PC-9 (cell line): ENCODE measurements around the gene PTX4. TPM values are rescaled to one million over a fixed set of nuclear protein-coding genes. Genes with fewer than 3 reads are reported as not detected.

ENCODE experiments used
- BruUV-seq: library from RNA; stranded (reverse); fragments of 400-500 nt; replicated peaks from 2 replicates; lab custom pipeline; 2021; lab: Mats Ljungman, UMichigan
- CTCF ChIA-PET: fragments of 300-600 bp; sonication (Branson Sonifier 250); formaldehyde crosslinking; loops from one replicate; lab custom pipeline; 2022; ENCODE audit warnings: antibody characterized with exemption; lab: Charles Lee
- POLR2A ChIA-PET: fragments of 300-600 bp; sonication (Branson Sonifier 250); formaldehyde crosslinking; loops from one replicate; lab custom pipeline; 2022; ENCODE audit warnings: antibody characterized with exemption; ENCODE audit not compliant: unreplicated experiment; lab: Charles Lee
- DNase-seq, 2 experiments: peaks; one replicate each; pipeline versions ENCODE4 v3.0.0 to v3.0.0-alpha.2; 2015 to 2022; ENCODE audit warnings: mixed read lengths in 1 of 2
- H2AFZ ChIP-seq: fragments of 200-600 bp; sonication (generic); 2 replicates; pipeline ENCODE4 v1.8.1; 2017; ENCODE audit warnings: antibody characterized with exemption
- H3F3A ChIP-seq: fragments of 200-600 bp; sonication (generic); 2 replicates; pipeline ENCODE4 v1.8.1; 2017; ENCODE audit warnings: antibody characterized with exemption, mild to moderate bottlenecking, low read depth; ENCODE audit not compliant: insufficient read depth
- H3K27ac ChIP-seq: fragments of 200-600 bp; sonication (generic); 2 replicates; pipeline ENCODE4 v1.6.1; 2016; ENCODE audit warnings: mixed run types
- H3K27me3 ChIP-seq: fragments of 200-600 bp; sonication (generic); 2 replicates; pipeline ENCODE4 v1.6.1; 2016; ENCODE audit warnings: low read depth, mixed run types; ENCODE audit not compliant: insufficient read depth
- H3K36me3 ChIP-seq: fragments of 200-600 bp; sonication (generic); 2 replicates; pipeline ENCODE4 v1.6.1; 2016; ENCODE audit warnings: low read depth, mixed run types
- H3K4me1 ChIP-seq: fragments of 200-600 bp; sonication (generic); replicated peaks from 2 replicates; pipeline ENCODE4 v1.6.1; 2016; ENCODE audit warnings: mixed run types; ENCODE audit not compliant: insufficient read depth
- H3K4me2 ChIP-seq: fragments of 200-600 bp; sonication (generic); 2 replicates; pipeline ENCODE4 v1.6.1; 2017; ENCODE audit warnings: mixed run types
- H3K4me3 ChIP-seq: fragments of 200-600 bp; sonication (generic); 2 replicates; pipeline ENCODE4 v1.6.1; 2016; ENCODE audit warnings: mixed run types
- H3K79me2 ChIP-seq: fragments of 200-600 bp; sonication (generic); 2 replicates; pipeline ENCODE4 v1.6.1; 2017; ENCODE audit warnings: low read depth, mixed run types
- H3K9me2 ChIP-seq: fragments of 200-600 bp; sonication (generic); 2 replicates; pipeline ENCODE4 v1.8.1; 2017; ENCODE audit warnings: mild to moderate bottlenecking; ENCODE audit not compliant: insufficient read depth
- H3K9me3 ChIP-seq: fragments of 200-600 bp; sonication (generic); 2 replicates; pipeline ENCODE4 v1.8.1; 2016; ENCODE audit warnings: low read depth; ENCODE audit not compliant: insufficient read depth
- H4K20me1 ChIP-seq: fragments of 200-600 bp; sonication (generic); 2 replicates; pipeline ENCODE4 v1.8.1; 2017; ENCODE audit not compliant: insufficient read depth
- CTCF ChIP-seq: fragments of 200-600 bp; sonication (generic); conservative IDR thresholded peaks from 2 replicates; pipeline ENCODE4 v1.6.1; 2017; ENCODE audit warnings: mixed run types, antibody characterized with exemption, mild to moderate bottlenecking, moderate library complexity
- EZH2 ChIP-seq: fragments of 200-600 bp; sonication (generic); IDR thresholded peaks from 2 replicates; pipeline ENCODE4 v1.8.0; 2017; ENCODE audit warnings: antibody characterized with exemption, low read depth
- intact Hi-C: fragments of 100-400 bp; cut with micrococcal nuclease; formaldehyde crosslinking; loops from one replicate; pipeline ENCODE4 v1.10.0; 2022; ENCODE audit not compliant: unreplicated experiment
- total RNA-seq: library from RNA; stranded (reverse); gene quantifications from 2 replicates; pipeline ENCODE4 v1.2.3, GENCODE V29; 2021

PTX4 gene
- total RNA-seq, 1 experiment from 2014 or later, result 0.39 TPM

GRCh38 chr16:1439058-1439698, 49.6 kb downstream of the PTX4 start:
- Histone ChIP-seq H3K36me3 (no peaks in the 10 kb centered on the region), H4K20me1 (no peaks in the 10 kb centered on the region), H3K4me1 (no peaks in the 10 kb centered on the region), H3K27me3 (no peaks in the 10 kb centered on the region), H3K4me3 (no peak overlapping the region), H3K9me3 (no peaks in the 10 kb centered on the region), H3K9me2 (no peaks in the 10 kb centered on the region), H2AFZ (no peak overlapping the region), H3F3A (no peaks in the 10 kb centered on the region), H3K4me2 (no peak overlapping the region), H3K79me2 (no peaks in the 10 kb centered on the region), H3K27ac (no peak overlapping the region)
- POLR2A ChIA-PET, result no interaction called here
- CTCF ChIA-PET, result interaction anchor here (0.7 kb wide), 1 partner anchor 1090 kb away, joined by 12 read pairs; no protein-coding TSS in a partner anchor
- no peak for TF ChIP-seq EZH2
- no peak for TF ChIP-seq CTCF
- no TSS peak for BruUV-seq
- intact Hi-C loops, result no loop called here
- no peak for DNase-seq

- Histone ChIP-seq H2AFZ (no peak overlapping the region), H3K4me1 (no peaks in the 10 kb centered on the region), H3F3A (no peaks in the 10 kb centered on the region), H3K36me3 (no peaks in the 10 kb centered on the region), H3K79me2 (no peaks in the 10 kb centered on the region), H3K9me3 (no peaks in the 10 kb centered on the region), H3K9me2 (no peaks in the 10 kb centered on the region), H3K27ac (no peak overlapping the region), H4K20me1 (no peaks in the 10 kb centered on the region), H3K4me3 (no peak overlapping the region), H3K4me2 (no peak overlapping the region), H3K27me3 (no peaks in the 10 kb centered on the region)
- TF ChIP-seq CTCF, result no peak
- TF ChIP-seq EZH2, result no peak
- no peak for DNase-seq
- ChIA-PET POLR2A (no interaction called here), CTCF (no interaction called here)
- no TSS peak for BruUV-seq
- intact Hi-C loops, result no loop called here
Observed at GRCh38 chr16:1438229-1439057, 50.3 kb downstream of the PTX4 start.

- no peaks in the 10 kb centered on the region for H3K79me2 ChIP-seq
- H3K36me3 ChIP-seq, result no peaks in the 10 kb centered on the region
- intact Hi-C loops, result no loop called here
- TF ChIP-seq EZH2, result no peak
- TF ChIP-seq CTCF, result no peak
- no TSS peak for BruUV-seq
- H3K4me2 ChIP-seq, result no peak overlapping the region
- H3F3A ChIP-seq, result no peaks in the 10 kb centered on the region
- H3K4me1 ChIP-seq, result no peaks in the 10 kb centered on the region
- ChIA-PET POLR2A (no interaction called here), CTCF (no interaction called here)
- H3K27me3 ChIP-seq, result no peaks in the 10 kb centered on the region
- H3K4me3 ChIP-seq, result no peak overlapping the region
- no peaks in the 10 kb centered on the region for H3K9me3 ChIP-seq
- no peaks in the 10 kb centered on the region for H3K9me2 ChIP-seq
- H3K27ac ChIP-seq, result no peak overlapping the region
- no peak for DNase-seq
- no peak overlapping the region for H2AFZ ChIP-seq
- H4K20me1 ChIP-seq, result no peaks in the 10 kb centered on the region
Observed at GRCh38 chr16:1437606-1438005, 51.1 kb downstream of the PTX4 start.
